HCT116 (cell line): ENCODE measurements around the gene RXFP3. TPM values are rescaled to one million over a fixed set of nuclear protein-coding genes. Genes with fewer than 3 reads are reported as not detected.

Source experiments
- ATAC-seq: fragments of 200-7000 bp; cut with Tn5 transposase; 2 replicates; pipeline ENCODE4 v1.9.1; 2020; ENCODE audit warnings: mild to moderate bottlenecking, moderate library complexity
- BruUV-seq: library from RNA; stranded (reverse); fragments of 400-500 nt; replicated peaks from 2 replicates; lab custom pipeline; 2021; lab: Mats Ljungman, UMichigan
- CTCF ChIA-PET: fragments of 300-600 bp; sonication (Branson Sonifier 250); formaldehyde crosslinking; loops from one replicate; lab custom pipeline; 2021; ENCODE audit warnings: antibody characterized with exemption; lab: Charles Lee
- POLR2A ChIA-PET: fragments of 300-600, 350-600 bp; sonication (Branson Sonifier 250); formaldehyde crosslinking; loops from one replicate; lab custom pipeline; 2021; ENCODE audit warnings: antibody characterized with exemption; lab: Charles Lee
- RAD21 ChIA-PET, 2 experiments: fragments of 300-600 bp; sonication (Branson Sonifier 250); formaldehyde crosslinking; loops; one replicate each; lab custom pipeline; 2023; ENCODE audit warnings: low total read pairs in 2 of 2; ENCODE audit not compliant: uncharacterized antibody in 2 of 2, unreplicated experiment in 2 of 2, low non-redundant PET in 1 of 2; lab: Charles Lee
- DNase-seq: peaks from one replicate; pipeline ENCODE4 v3.0.0-alpha.2; 2010; ENCODE audit warnings: low read depth, low spot score
- H2AFZ ChIP-seq: fragments of 200-600 bp; shearing (Covaris generic), sonication (generic); 2 replicates; pipeline ENCODE4 v1.6.1; 2017; ENCODE audit warnings: low read depth, mixed run types, mixed read lengths, antibody characterized with exemption, low read length; ENCODE audit not compliant: poor library complexity, severe bottlenecking
- H3K27ac ChIP-seq: 2 replicates; pipeline ENCODE4 v1.5.1; 2012; ENCODE audit warnings: low read depth, low read length
- H3K27me3 ChIP-seq: fragments of 200-600 bp; sonication (generic); 2 replicates; pipeline ENCODE4 v1.6.1; 2016; ENCODE audit warnings: mixed run types, low read length, mixed read lengths; ENCODE audit not compliant: insufficient read depth
- H3K36me3 ChIP-seq, 2 experiments: fragments of 200-500 bp in 1 of 2; fragments of 200-600 bp in 1 of 2; sonication (Bioruptor generic) in 1 of 2; sonication (generic) in 1 of 2; 2 replicates each; pipeline versions ENCODE4 v1.5.1 to v1.6.1; 2014 to 2016; ENCODE audit warnings: low read length in 2 of 2, inconsistent platforms in 1 of 2, mixed read lengths in 1 of 2, mixed run types in 1 of 2; ENCODE audit not compliant: insufficient read depth in 2 of 2, control insufficient read depth in 1 of 2
- H3K4me1 ChIP-seq, 2 experiments: fragments of 200-600 bp in 1 of 2; sonication (generic) in 1 of 2; 2 replicates each; pipeline versions ENCODE4 v1.5.1 to v1.6.1; 2012 to 2017; ENCODE audit warnings: low read length in 2 of 2, inconsistent platforms in 1 of 2, mild to moderate bottlenecking in 1 of 2, mixed read lengths in 1 of 2, mixed run types in 1 of 2, moderate library complexity in 1 of 2; ENCODE audit not compliant: insufficient read depth in 2 of 2, control insufficient read depth in 1 of 2
- H3K4me2 ChIP-seq: fragments of 200-600 bp; sonication (generic); 2 replicates; pipeline ENCODE4 v1.6.1; 2017; ENCODE audit warnings: mixed run types, low read length, mixed read lengths
- H3K4me3 ChIP-seq, 2 experiments: fragments of 200-600 bp in 1 of 2; sonication (generic) in 1 of 2; replicated peaks in 1 of 2; 2 replicates each; pipeline ENCODE4 v1.5.1; 2011 to 2016; ENCODE audit warnings: low read length in 2 of 2, control low read depth in 1 of 2, low read depth in 1 of 2, mild to moderate bottlenecking in 1 of 2, mixed read lengths in 1 of 2, mixed run types in 1 of 2
- H3K79me2 ChIP-seq: fragments of 200-600 bp; sonication (generic); 2 replicates; pipeline ENCODE4 v1.6.1; 2017; ENCODE audit warnings: mild to moderate bottlenecking, mixed run types, low read length, moderate library complexity, mixed read lengths; ENCODE audit not compliant: insufficient read depth
- H3K9ac ChIP-seq: fragments of 200-600 bp; sonication (generic); 2 replicates; pipeline ENCODE4 v1.6.1; 2016; ENCODE audit warnings: low read length, mixed read lengths
- H3K9me2 ChIP-seq: fragments of 200-600 bp; sonication (generic), shearing (Covaris generic); 2 replicates; pipeline ENCODE4 v1.6.1; 2017; ENCODE audit warnings: mixed run types, mild to moderate bottlenecking, moderate library complexity; ENCODE audit not compliant: insufficient read depth
- H3K9me3 ChIP-seq, 2 experiments: fragments of 200-500 bp in 1 of 2; fragments of 200-600 bp in 1 of 2; sonication (Bioruptor generic) in 1 of 2; sonication (generic) in 1 of 2; 2 replicates each; pipeline ENCODE4 v1.6.1; 2014 to 2017; ENCODE audit warnings: low read length in 2 of 2, mixed read lengths in 2 of 2, inconsistent platforms in 1 of 2, low read depth in 1 of 2, mild to moderate bottlenecking in 1 of 2, mixed run types in 1 of 2, moderate library complexity in 1 of 2; ENCODE audit not compliant: control insufficient read depth in 1 of 2, insufficient read depth in 1 of 2
- H4K20me1 ChIP-seq: fragments of 200-600 bp; sonication (generic), shearing (Covaris generic); 2 replicates; pipeline ENCODE4 v1.6.1; 2017; ENCODE audit warnings: mixed run types, mild to moderate bottlenecking, moderate library complexity; ENCODE audit not compliant: insufficient read depth
- CBX3 ChIP-seq: IDR thresholded peaks from 2 replicates; pipeline ENCODE4 v1.6.1; 2012; ENCODE audit warnings: low read depth
- CEBPB ChIP-seq: IDR thresholded peaks from 2 replicates; pipeline ENCODE4 v1.6.1; 2012; ENCODE audit warnings: low read depth
- CTCF ChIP-seq, 3 experiments: fragments of 200-600 bp in 1 of 3; sonication (generic) in 1 of 3; IDR thresholded peaks in 2 of 3; conservative IDR thresholded peaks in 1 of 3; 2 replicates each; pipeline ENCODE4 v1.5.1; 2012 to 2017; ENCODE audit warnings: low read depth in 2 of 3, low read length in 2 of 3, antibody characterized with exemption in 1 of 3, borderline replicate concordance in 1 of 3, control low read depth in 1 of 3, mild to moderate bottlenecking in 1 of 3, mixed read lengths in 1 of 3, mixed run types in 1 of 3, moderate library complexity in 1 of 3; ENCODE audit not compliant: insufficient read depth in 1 of 3
- EZH2 ChIP-seq: fragments of 200-600 bp; sonication (generic); IDR thresholded peaks from 2 replicates; pipeline ENCODE4 v1.6.1; 2017; ENCODE audit warnings: antibody characterized with exemption, mixed run types
- EZH2phosphoT487 ChIP-seq: fragments of 200-600 bp; IDR thresholded peaks from 2 replicates; pipeline ENCODE4 v1.6.1; 2018; ENCODE audit warnings: antibody characterized with exemption, borderline replicate concordance
- RAD21 ChIP-seq: IDR thresholded peaks from 2 replicates; pipeline ENCODE4 v1.6.1; 2012; ENCODE audit warnings: low read depth, mild to moderate bottlenecking
- REST ChIP-seq: IDR thresholded peaks from 2 replicates; pipeline ENCODE4 v1.6.1; 2012; ENCODE audit warnings: low read depth
- SIN3A ChIP-seq: IDR thresholded peaks from 2 replicates; pipeline ENCODE4 v1.6.1; 2012; ENCODE audit warnings: low read depth
- SRF ChIP-seq: IDR thresholded peaks from 2 replicates; pipeline ENCODE4 v1.6.1; 2012; ENCODE audit warnings: low read depth
- YY1 ChIP-seq: IDR thresholded peaks from 2 replicates; pipeline ENCODE4 v1.6.1; 2011; ENCODE audit warnings: low read length, low read depth, moderate library complexity, mild to moderate bottlenecking; ENCODE audit not compliant: insufficient replicate concordance; ENCODE audit errors: extremely low read depth
- ZFX ChIP-seq: fragments of 450-650 bp; IDR thresholded peaks from 2 replicates; pipeline ENCODE4 v1.6.1; 2017
- ZNF274 ChIP-seq: fragments of 200-500 bp; sonication (Bioruptor generic); IDR thresholded peaks from 2 replicates; pipeline ENCODE4 v1.6.1; 2014; ENCODE audit warnings: mild to moderate bottlenecking, low read depth, low read length, inconsistent platforms
- intact Hi-C: fragments of 100-400 bp; cut with micrococcal nuclease; formaldehyde crosslinking; loops from 2 replicates; pipeline ENCODE4 v1.10.0; 2022
- total RNA-seq: library from RNA; stranded (reverse); gene quantifications from one replicate; pipeline ENCODE4 v1.2.1, GENCODE V29; 2021; ENCODE audit not compliant: unreplicated experiment
- TF ChIP-seq, protein P1 (sequence below): IDR thresholded peaks from 2 replicates; pipeline ENCODE4 v1.6.1; 2011; ENCODE audit warnings: mild to moderate bottlenecking, low read length, moderate library complexity; ENCODE audit not compliant: insufficient replicate concordance; ENCODE audit errors: extremely low read depth

The RXFP3 gene
- total RNA-seq, 1 experiment from 2014 or later = not detected

DNA sequence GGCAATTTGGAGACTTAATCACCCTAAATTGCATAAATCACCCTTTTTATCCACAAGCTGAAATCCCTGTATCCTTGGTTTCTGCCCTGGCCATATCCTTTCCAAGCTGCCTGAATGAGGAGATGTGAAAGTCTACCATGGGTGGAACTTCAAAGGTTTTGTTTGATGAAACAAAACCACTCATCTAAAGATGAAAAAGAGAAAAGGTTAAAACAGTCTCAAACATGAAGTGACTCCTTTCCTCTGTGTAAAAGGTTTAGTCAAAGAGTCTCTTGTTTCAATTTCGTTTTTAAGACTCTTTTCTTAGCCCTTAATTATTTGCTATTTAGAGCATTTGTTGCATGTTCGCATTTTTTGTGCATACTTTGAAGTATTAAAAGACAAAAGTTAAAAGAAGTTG lies 37.1 kb downstream of the RXFP3 start:
- no peaks in the 10 kb centered on the region for H4K20me1 ChIP-seq
- no peak overlapping the region for H2AFZ ChIP-seq
- CTCF ChIA-PET = no interaction called here
- RAD21 ChIA-PET = no interaction called here
- H3K9ac ChIP-seq = no peak overlapping the region
- ATAC-seq (no peak), DNase-seq (no peak)
- TF ChIP-seq RAD21 (no peak), ZFX (no peak)
- H3K27ac ChIP-seq = no peak overlapping the region
- intact Hi-C loops = no loop called here
- BruUV-seq = no TSS peak
- H3K79me2 ChIP-seq = no peaks in the 10 kb centered on the region
- no peaks in the 10 kb centered on the region for H3K36me3 ChIP-seq
- H3K9me3 ChIP-seq = no peaks in the 10 kb centered on the region
- H3K9me2 ChIP-seq = no peaks in the 10 kb centered on the region
- no peaks in the 10 kb centered on the region for H3K4me1 ChIP-seq
- H3K4me3 ChIP-seq = no peak overlapping the region
- POLR2A ChIA-PET = no interaction called here
- no peak overlapping the region for H3K4me2 ChIP-seq
- peaks cover 10% of the 10 kb centered on the region for H3K27me3 ChIP-seq

- no peaks in the 10 kb centered on the region for H4K20me1 ChIP-seq
- H3K79me2 ChIP-seq = no peaks in the 10 kb centered on the region
- CTCF ChIA-PET = interaction anchor here (0.9 kb wide), 1 partner anchor 541 kb away, joined by 3 read pairs; no protein-coding TSS in a partner anchor
- peaks cover 10% of the 10 kb centered on the region for H3K27me3 ChIP-seq
- POLR2A ChIA-PET = no interaction called here
- no peaks in the 10 kb centered on the region for H3K9me2 ChIP-seq
- H3K36me3 ChIP-seq = no peaks in the 10 kb centered on the region
- DNase-seq (no peak), ATAC-seq (no peak)
- H3K4me3 ChIP-seq = no peak overlapping the region
- no peak overlapping the region for H3K4me2 ChIP-seq
- H3K4me1 ChIP-seq = no peaks in the 10 kb centered on the region
- H3K9me3 ChIP-seq = no peaks in the 10 kb centered on the region
- H3K9ac ChIP-seq = no peak overlapping the region
- RAD21 ChIA-PET = no interaction called here
- H2AFZ ChIP-seq = no peak overlapping the region
- H3K27ac ChIP-seq = no peak overlapping the region
- intact Hi-C loops = no loop called here
- no TSS peak for BruUV-seq
- TF ChIP-seq EZH2 = no peak
- TF ChIP-seq CTCF (IDR thresholded peaks at IDR 0.05 in 2 of 3, conservative IDR thresholded peaks at IDR 0.05 in 1 of 3; ENCODE audit: borderline replicate concordance in 1 of 3, insufficient read depth in 1 of 3, low read depth in 2 of 3, low read length in 2 of 3) = no peak
- no peak for TF ChIP-seq CEBPB
- TF ChIP-seq EZH2phosphoT487 = no peak
- TF ChIP-seq, protein P1, sequence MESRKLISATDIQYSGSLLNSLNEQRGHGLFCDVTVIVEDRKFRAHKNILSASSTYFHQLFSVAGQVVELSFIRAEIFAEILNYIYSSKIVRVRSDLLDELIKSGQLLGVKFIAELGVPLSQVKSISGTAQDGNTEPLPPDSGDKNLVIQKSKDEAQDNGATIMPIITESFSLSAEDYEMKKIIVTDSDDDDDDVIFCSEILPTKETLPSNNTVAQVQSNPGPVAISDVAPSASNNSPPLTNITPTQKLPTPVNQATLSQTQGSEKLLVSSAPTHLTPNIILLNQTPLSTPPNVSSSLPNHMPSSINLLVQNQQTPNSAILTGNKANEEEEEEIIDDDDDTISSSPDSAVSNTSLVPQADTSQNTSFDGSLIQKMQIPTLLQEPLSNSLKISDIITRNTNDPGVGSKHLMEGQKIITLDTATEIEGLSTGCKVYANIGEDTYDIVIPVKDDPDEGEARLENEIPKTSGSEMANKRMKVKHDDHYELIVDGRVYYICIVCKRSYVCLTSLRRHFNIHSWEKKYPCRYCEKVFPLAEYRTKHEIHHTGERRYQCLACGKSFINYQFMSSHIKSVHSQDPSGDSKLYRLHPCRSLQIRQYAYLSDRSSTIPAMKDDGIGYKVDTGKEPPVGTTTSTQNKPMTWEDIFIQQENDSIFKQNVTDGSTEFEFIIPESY = no peak
- TF ChIP-seq ZNF274 = no peak
- TF ChIP-seq RAD21 = no peak
- TF ChIP-seq REST = no peak
- TF ChIP-seq ZFX = no peak
- TF ChIP-seq SRF = no peak
- TF ChIP-seq SIN3A = no peak
- TF ChIP-seq YY1 = no peak
- no peak for TF ChIP-seq CBX3
Observed at GRCh38 chr5:33975852-33976251, 39.7 kb downstream of the RXFP3 start.
